Measurements from ENCODE around the gene BMPR1B. TPM values are rescaled to one million over a fixed set of nuclear protein-coding genes. Genes with fewer than 3 reads are reported as not detected.
A peak's percentile ranks its signal among the peaks of the same experiment; 100 is the strongest.

Gene BMPR1B
- total RNA-seq, 1 experiment from 2014 or later = 7.1 TPM

GRCh38 chr4:95044324-95044837, 286.6 kb downstream of the BMPR1B start:
- no peaks in the 10 kb centered on the region for H3K79me2 ChIP-seq (ENCODE audit: low read length)
- intact Hi-C loops (cut with micrococcal nuclease) = no loop called here
- CTCF ChIA-PET = no interaction called here

DNA sequence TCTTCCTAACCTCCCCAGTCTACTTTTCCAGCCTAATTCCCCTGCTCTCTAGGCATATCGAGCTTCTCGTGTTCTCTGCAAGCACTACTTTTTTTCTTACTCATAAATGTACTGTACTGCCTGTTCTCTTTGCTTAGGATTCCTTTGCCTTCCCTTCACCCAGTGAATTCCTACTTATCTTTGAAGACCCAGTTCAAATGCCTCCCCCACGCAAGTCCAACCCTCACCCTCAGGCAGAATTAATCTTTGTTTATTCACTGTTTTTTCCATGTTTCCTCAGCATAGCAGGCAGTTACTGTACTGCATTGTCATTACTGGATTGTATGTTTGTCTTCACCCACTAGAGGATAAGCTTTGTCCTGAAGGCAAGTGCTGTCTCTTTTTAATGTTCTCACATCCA, 287.7 kb downstream of the BMPR1B start:
- Histone ChIP-seq H3K79me2 (ENCODE audit: low read length) (no peaks in the 10 kb centered on the region), H2AFZ (ENCODE audit: low read length) (peak overlapping the region; percentile 63), H3K36me3 (ENCODE audit: low read depth, low read length) (no peaks in the 10 kb centered on the region), H3K4me2 (ENCODE audit: low read length) (peak overlapping the region; percentile 77), H3K4me3 (ENCODE audit: low read length) (peak overlapping the region; percentile 19; the same call in 1 of the 2 replicates), H4K20me1 (ENCODE audit: low read length) (no peaks in the 10 kb centered on the region), H3K4me1 (ENCODE audit: insufficient read depth, low read length) (peaks cover 20% of the 10 kb centered on the region), H3K9ac (ENCODE audit: low read length) (peak overlapping the region; percentile 18; the same call in 1 of the 2 replicates), H3F3A (ENCODE audit: low read length, unreplicated experiment) (no peaks in the 10 kb centered on the region), H3K27ac (ENCODE audit: low read length) (peak overlapping the region; percentile 46), H3K27me3 (ENCODE audit: low read length) (no peaks in the 10 kb centered on the region), H3K9me3 (ENCODE audit: low read length) (no peaks in the 10 kb centered on the region), H3K9me2 (replicated peaks; ENCODE audit: low read length) (no peaks in the 10 kb centered on the region)
- no TSS peak for BruUV-seq (replicated peaks)
- ATAC-seq (peak; percentile 85), DNase-seq (peak; percentile 64)
- TF ChIP-seq CTCF (conservative IDR thresholded peaks at IDR 0.05; ENCODE audit: low read depth, low read length) = no peak
- no peak for TF ChIP-seq EZH2phosphoT487 (IDR thresholded peaks at IDR 0.05; ENCODE audit: borderline replicate concordance, low read length)
- TF ChIP-seq EZH2 (IDR thresholded peaks at IDR 0.05; ENCODE audit: low read length, unreplicated experiment) = no peak
- ChIA-PET CTCF (no interaction called here), POLR2A (ENCODE audit: unreplicated experiment) (interaction anchor here (0.6 kb wide), 1 partner anchor 52 kb away, joined by 5 read pairs; no protein-coding TSS in a partner anchor)
- intact Hi-C loops (cut with micrococcal nuclease) = loop anchor here (5.0 kb wide), 1 partner anchor 37 kb away; no protein-coding TSS in a partner anchor

More at GRCh38 chr4:95044324-95044837, 286.6 kb downstream of the BMPR1B start:
- Histone ChIP-seq H3K36me3 (ENCODE audit: low read depth, low read length) (no peaks in the 10 kb centered on the region), H3K4me3 (ENCODE audit: low read length) (no peak overlapping the region), H3K9me2 (replicated peaks; ENCODE audit: low read length) (no peaks in the 10 kb centered on the region), H2AFZ (ENCODE audit: low read length) (no peak overlapping the region), H3K4me1 (ENCODE audit: insufficient read depth, low read length) (peaks cover 20% of the 10 kb centered on the region), H3K4me2 (ENCODE audit: low read length) (no peak overlapping the region), H3K27me3 (ENCODE audit: low read length) (no peaks in the 10 kb centered on the region), H4K20me1 (ENCODE audit: low read length) (no peaks in the 10 kb centered on the region), H3K27ac (ENCODE audit: low read length) (no peak overlapping the region), H3K9me3 (ENCODE audit: low read length) (no peaks in the 10 kb centered on the region), H3K9ac (ENCODE audit: low read length) (no peak overlapping the region), H3F3A (ENCODE audit: low read length, unreplicated experiment) (no peaks in the 10 kb centered on the region)
- BruUV-seq (replicated peaks) = no TSS peak
- ATAC-seq (no peak), DNase-seq (no peak)
- POLR2A ChIA-PET (ENCODE audit: unreplicated experiment) = interaction anchor here (0.6 kb wide), 1 partner anchor 114 kb away, joined by 4 read pairs; no protein-coding TSS in a partner anchor
- TF ChIP-seq EZH2 (IDR thresholded peaks at IDR 0.05; ENCODE audit: low read length, unreplicated experiment) = no peak
- no peak for TF ChIP-seq EZH2phosphoT487 (IDR thresholded peaks at IDR 0.05; ENCODE audit: borderline replicate concordance, low read length)
- TF ChIP-seq CTCF (conservative IDR thresholded peaks at IDR 0.05; ENCODE audit: low read depth, low read length) = no peak

GRCh38 chr4:95048296-95048695, 290.5 kb downstream of the BMPR1B start:
- Histone ChIP-seq H3K79me2 (ENCODE audit: low read length) (no peaks in the 10 kb centered on the region), H3K9me3 (ENCODE audit: low read length) (no peaks in the 10 kb centered on the region), H3K36me3 (ENCODE audit: low read depth, low read length) (no peaks in the 10 kb centered on the region), H3K9me2 (replicated peaks; ENCODE audit: low read length) (no peaks in the 10 kb centered on the region), H3K4me1 (ENCODE audit: insufficient read depth, low read length) (peaks cover 20% of the 10 kb centered on the region), H3K4me2 (ENCODE audit: low read length) (no peak overlapping the region), H3F3A (ENCODE audit: low read length, unreplicated experiment) (no peaks in the 10 kb centered on the region), H3K27ac (ENCODE audit: low read length) (no peak overlapping the region), H3K4me3 (ENCODE audit: low read length) (no peak overlapping the region), H3K27me3 (ENCODE audit: low read length) (no peaks in the 10 kb centered on the region), H2AFZ (ENCODE audit: low read length) (no peak overlapping the region), H4K20me1 (ENCODE audit: low read length) (no peaks in the 10 kb centered on the region), H3K9ac (ENCODE audit: low read length) (no peak overlapping the region)
- ChIA-PET POLR2A (ENCODE audit: unreplicated experiment) (no interaction called here), CTCF (no interaction called here)
- ATAC-seq = no peak
- intact Hi-C loops (cut with micrococcal nuclease) = loop anchor here (5.0 kb wide), 1 partner anchor 34 kb away; no protein-coding TSS in a partner anchor
- BruUV-seq (replicated peaks) = no TSS peak
- TF ChIP-seq EZH2phosphoT487 (IDR thresholded peaks at IDR 0.05; ENCODE audit: borderline replicate concordance, low read length) (no peak), EZH2 (IDR thresholded peaks at IDR 0.05; ENCODE audit: low read length, unreplicated experiment) (no peak), CTCF (conservative IDR thresholded peaks at IDR 0.05; ENCODE audit: low read depth, low read length) (no peak)
- DNase-seq = no peak

Measured in PC-3 (cell line).